A549 (cell line): ENCODE measurements around the gene BCL6B. TPM values are rescaled to one million over a fixed set of nuclear protein-coding genes. Genes with fewer than 3 reads are reported as not detected.

Source experiments
- ATAC-seq, 2 experiments: fragments of 200-7000 bp in 1 of 2; fragments of >200 bp in 1 of 2; cut with Nextera tagmentation in 1 of 2; cut with Tn5 transposase in 1 of 2; 3 replicates each; pipeline versions ENCODE4 v1.8.0 to v1.9.1; 2018 to 2020; ENCODE audit warnings: mild to moderate bottlenecking in 1 of 2, moderate library complexity in 1 of 2
- CTCF ChIA-PET: fragments of 300-600 bp; sonication (Branson Sonifier 250); formaldehyde crosslinking; extraction: SDS; loops from one replicate; lab custom pipeline; 2021; ENCODE audit warnings: antibody characterized with exemption, inconsistent platforms; lab: Yijun Ruan, JAX
- POLR2A ChIA-PET: fragments of 350-600 bp; formaldehyde crosslinking; extraction: SDS; loops from one replicate; lab custom pipeline; 2021; ENCODE audit warnings: antibody characterized with exemption, inconsistent platforms; lab: Yijun Ruan, JAX
- DNase-seq, 2 experiments: peaks; one replicate each; pipeline versions ENCODE4 v3.0.0 to v3.0.0-alpha.2; 2011 to 2016; ENCODE audit warnings: low read depth in 1 of 2, low spot score in 1 of 2
- FAIRE-seq: peaks from 2 replicates; lab custom pipeline; 2011; peaks lifted over from hg19 to GRCh38; lab: Jason Lieb, UNC
- H3K27ac ChIP-seq, 2 experiments: fragments of >200 bp; sonication (Bioruptor Twin); formaldehyde crosslinking; 3 replicates each; pipeline ENCODE4 v1.5.1; 2016 to 2017
- H3K4me1 ChIP-seq: fragments of >200 bp; sonication (Bioruptor Twin); formaldehyde crosslinking; 3 replicates; pipeline ENCODE4 v1.6.1; 2016
- H3K4me2 ChIP-seq: fragments of >200 bp; sonication (Bioruptor Twin); formaldehyde crosslinking; 3 replicates; pipeline ENCODE4 v1.6.1; 2016
- H3K4me3 ChIP-seq: fragments of >200 bp; sonication (Bioruptor Twin); formaldehyde crosslinking; 3 replicates; pipeline ENCODE4 v1.5.1; 2016
- H3K9me3 ChIP-seq: fragments of >200 bp; sonication (Bioruptor Twin); formaldehyde crosslinking; 3 replicates; pipeline ENCODE4 v1.6.1; 2016
- CTCF ChIP-seq: fragments of >200 bp; sonication (Bioruptor Twin); formaldehyde crosslinking; IDR thresholded peaks from 3 replicates; pipeline ENCODE4 v1.5.1; 2016
- FOSL2 ChIP-seq, 2 experiments: fragments of 450-650 bp in 1 of 2; fragments of >200 bp in 1 of 2; sonication (Bioruptor Twin) in 1 of 2; formaldehyde crosslinking; IDR thresholded peaks; 2 replicates each; pipeline versions ENCODE4 v1.5.0 to v1.6.1; 2016 to 2020; ENCODE audit warnings: mild to moderate bottlenecking in 1 of 2, moderate library complexity in 1 of 2
- HEYL ChIP-seq: fragments of 250-450 bp; sonication (Bioruptor Pico); IDR thresholded peaks from 2 replicates; pipeline ENCODE4 v1.8.0; 2021; ENCODE audit warnings: mild to moderate bottlenecking, moderate library complexity
- JUN ChIP-seq, 2 experiments: fragments of >200 bp; sonication (Bioruptor Twin); formaldehyde crosslinking; IDR thresholded peaks; 2 replicates in 1 of 2; 3 replicates in 1 of 2; pipeline ENCODE4 v1.6.1; 2016 to 2017
- MAFK ChIP-seq: fragments of 450-650 bp; IDR thresholded peaks from 2 replicates; pipeline ENCODE4 v1.6.1; 2014; ENCODE audit not compliant: partially characterized antibody
- MYC ChIP-seq: IDR thresholded peaks from 2 replicates; pipeline ENCODE4 v1.6.1; 2012; ENCODE audit warnings: mild to moderate bottlenecking, inconsistent platforms, low read length, improper control_type of control experiment, borderline replicate concordance
- RAD21 ChIP-seq, 2 experiments: fragments of >200 bp in 1 of 2; sonication (Bioruptor Twin) in 1 of 2; formaldehyde crosslinking in 1 of 2; IDR thresholded peaks in 1 of 2; conservative IDR thresholded peaks in 1 of 2; 2 replicates in 1 of 2; 3 replicates in 1 of 2; pipeline ENCODE4 v1.6.1; 2012 to 2018; ENCODE audit warnings: inconsistent platforms in 1 of 2
- RARB ChIP-seq: fragments of 250-450 bp; sonication (Bioruptor Pico); IDR thresholded peaks from 2 replicates; pipeline ENCODE4 v1.8.0; 2021; ENCODE audit warnings: mild to moderate bottlenecking, moderate library complexity
- SMC3 ChIP-seq: fragments of >200 bp; sonication (Bioruptor Twin); formaldehyde crosslinking; IDR thresholded peaks from 3 replicates; pipeline ENCODE4 v1.6.1; 2018; ENCODE audit warnings: inconsistent platforms
- SREBF2 ChIP-seq: fragments of 450-650 bp; IDR thresholded peaks from 2 replicates; pipeline ENCODE4 v1.6.1; 2014; ENCODE audit warnings: mild to moderate bottlenecking, moderate library complexity
- ZC3H11A ChIP-seq: fragments of 450-650 bp; IDR thresholded peaks from 2 replicates; pipeline ENCODE4 v1.6.1; 2014; ENCODE audit warnings: antibody characterized with exemption, mild to moderate bottlenecking
- ZSCAN20 ChIP-seq: fragments of 250-450 bp; sonication (Bioruptor Pico); IDR thresholded peaks from 2 replicates; pipeline ENCODE4 v1.8.0; 2022; ENCODE audit warnings: mild to moderate bottlenecking, moderate library complexity
- WGBS: methylation state at CpG from one replicate; pipeline ENCODE4 v1.1.6; 2017; ENCODE audit errors: missing lambda C conversion rate; 5-methylcytosine and 5-hydroxymethylcytosine counted together
- polyA plus RNA-seq, 4 experiments: library from polyadenylated mRNA; depleted of rRNA in 3 of 4; stranded (reverse); fragments of >200 nt; fragmentation: RNase III in 1 of 4; extraction: RNeasy Plus Mini Kit Qiagen cat#74134 plus additional on column Dnase treatment in 1 of 4; gene quantifications; 2 replicates in 3 of 4; 3 replicates in 1 of 4; pipeline ENCODE4 v1.2.3, GENCODE V29; 2011 to 2017

Gene BCL6B
- polyA plus RNA-seq, 2 of the 4 experiments (the other 2 are of a cell fraction), result 0.04 TPM; not detected in 1

GRCh38 chr17:6997171-6997570 lies 25.7 kb upstream of the BCL6B start (continued):
- TF ChIP-seq MYC, result no peak

GRCh38 chr17:6998855-6999508 lies 23.9 kb upstream of the BCL6B start:
- ATAC-seq (no peak), FAIRE-seq (no peak), DNase-seq (no peak)
- Histone ChIP-seq H3K27ac (no peak overlapping the region), H3K4me2 (no peak overlapping the region), H3K9me3 (no peaks in the 10 kb centered on the region), H3K4me1 (no peaks in the 10 kb centered on the region), H3K4me3 (no peak overlapping the region)
- ChIA-PET POLR2A (interaction anchor here (0.5 kb wide), 1 partner anchor 88 kb away, joined by 3 read pairs; no protein-coding TSS in a partner anchor), CTCF (interaction anchor here (0.8 to 15.6 kb wide), 10 partner anchors 8 to 333 kb away, joined by 3 to 293 read pairs (median 4); partner anchors contain the start of gene SLC13A5)
- 78% methylated on average over 11 of the region's 11 CpGs for WGBS
- TF ChIP-seq HEYL (CRISPR knock-in tag) (no peak), FOSL2 (IDR thresholded peaks at IDR 0.05) (no peak), FOSL2 (CRISPR knock-in tag; IDR thresholded peaks at IDR 0.05) (peak; percentile 23; the same call in 1 of the 2 replicates)

GRCh38 chr17:7001318-7001961 lies 21.4 kb upstream of the BCL6B start:
- Histone ChIP-seq H3K27ac (no peak overlapping the region), H3K4me2 (no peak overlapping the region), H3K4me1 (no peaks in the 10 kb centered on the region), H3K4me3 (no peak overlapping the region), H3K9me3 (no peaks in the 10 kb centered on the region)
- no peak for FAIRE-seq
- TF ChIP-seq CTCF (peak; percentile 67), ZC3H11A (no peak), RAD21 (conservative IDR thresholded peaks at IDR 0.05 in 1 of 2, IDR thresholded peaks at IDR 0.05 in 1 of 2) (peak; percentile 50 to 51), SMC3 (peak; percentile 73)
- DNase-seq, result peak in 1 of 2 experiments; percentile 65
- peak in 1 of 2 experiments; percentile 49; a peak in 3 of 6 replicates for ATAC-seq
- 64% methylated on average over 10 of the region's 10 CpGs for WGBS
- POLR2A ChIA-PET, result no interaction called here
- CTCF ChIA-PET, result interaction anchor here (0.8 to 15.6 kb wide), 10 partner anchors 11 to 335 kb away, joined by 3 to 293 read pairs (median 6); partner anchors contain the start of gene TEKT1

GRCh38 chr17:7002288-7003047 lies 20.4 kb upstream of the BCL6B start:
- CTCF ChIA-PET, result interaction anchor here (0.6 to 15.6 kb wide), 18 partner anchors 8 to 575 kb away, joined by 3 to 293 read pairs (median 10); partner anchors contain the start of genes ALOX12 and TEKT1
- POLR2A ChIA-PET, result no interaction called here
- peak; percentile 46 for FAIRE-seq
- TF ChIP-seq SREBF2 (no peak), ZSCAN20 (no peak), RARB (no peak), MAFK (peak; percentile 69)
- TF ChIP-seq, all 56 proteins: peak for 1
- ATAC-seq (no peak), DNase-seq (no peak)
- Histone ChIP-seq H3K4me1 (no peaks in the 10 kb centered on the region), H3K4me3 (no peak overlapping the region), H3K9me3 (no peaks in the 10 kb centered on the region), H3K4me2 (no peak overlapping the region), H3K27ac (no peak overlapping the region)
- WGBS, result 92% methylated on average over 6 of the region's 6 CpGs

- H3K4me3 ChIP-seq, result no peak overlapping the region
- POLR2A ChIA-PET, result no interaction called here
- 92% methylated on average over 2 of the region's 2 CpGs for WGBS
- ATAC-seq (no peak), DNase-seq (no peak), FAIRE-seq (no peak)
- CTCF ChIA-PET, result interaction anchor here (0.8 to 15.6 kb wide), 43 partner anchors 10 to 1449 kb away, joined by 3 to 293 read pairs (median 7); partner anchors contain the start of genes ALOX12 and TEKT1
- no peaks in the 10 kb centered on the region for H3K9me3 ChIP-seq
- no peak overlapping the region for H3K4me2 ChIP-seq
- no peak overlapping the region for H3K27ac ChIP-seq
- H3K4me1 ChIP-seq, result no peaks in the 10 kb centered on the region
- no peak for TF ChIP-seq JUN (IDR thresholded peaks at IDR 0.05)
These were observed 19.1 kb upstream of the BCL6B start for GRCh38 chr17:7003745-7004144.
